Measurements from ENCODE around the gene OR4C6. TPM values are rescaled to one million over a fixed set of nuclear protein-coding genes. Genes with fewer than 3 reads are reported as not detected.

OR4C6 gene
- total RNA-seq, 2 donors from 2014 or later, result not detected

Other genes starting within 250 kb of the OR4C6 start
- not detected for gene OR4C15, start 107.7 kb upstream of the OR4C6 start, total RNA-seq
- not detected for gene OR4C16, start 90.1 kb upstream of the OR4C6 start, total RNA-seq
- not detected for gene OR4C11, start 54.6 kb upstream of the OR4C6 start, total RNA-seq
- not detected for gene OR4P4, start 27.1 kb upstream of the OR4C6 start, total RNA-seq
- not detected for gene OR4S2, start 13.9 kb upstream of the OR4C6 start, total RNA-seq
- not detected for gene OR5D13, start 111.2 kb downstream of the OR4C6 start, total RNA-seq
- gene OR5D14, start 133.4 kb downstream of the OR4C6 start, total RNA-seq, result not detected
- not detected for gene OR5L1, start 149.2 kb downstream of the OR4C6 start, total RNA-seq
- gene OR5D18, start 157.4 kb downstream of the OR4C6 start, total RNA-seq, result not detected
- gene OR5L2, start 165.0 kb downstream of the OR4C6 start, total RNA-seq, result not detected
- not detected for gene OR5D16, start 176.6 kb downstream of the OR4C6 start, total RNA-seq
- not detected for gene TRIM51, start 221.1 kb downstream of the OR4C6 start, total RNA-seq

All from activated naive CD4-positive, alpha-beta T cell treated with anti-CD3 and anti-CD28 coated beads, Interleukin-2, amount 50 U/mL, for 72 hours (primary cell).